Caco-2 (cell line): ENCODE results near the gene SYP. TPM values are rescaled to one million over a fixed set of nuclear protein-coding genes. Genes with fewer than 3 reads are reported as not detected.

Experiments used
- Bru-seq: library from RNA; stranded (reverse); fragments of 400-500 nt; gene quantifications from one replicate; lab custom pipeline; 2021; lab: Mats Ljungman, UMichigan
- BruChase-seq, 2 experiments: library from RNA; stranded (reverse); fragments of 400-500 nt; gene quantifications; one replicate each; lab custom pipeline; 2021; lab: Mats Ljungman, UMichigan
- BruUV-seq: library from RNA; stranded (reverse); fragments of 400-500 nt; replicated peaks from 2 replicates; lab custom pipeline; 2021; lab: Mats Ljungman, UMichigan
- CTCF ChIA-PET: fragments of 300-600 bp; sonication (Branson Sonifier 250); formaldehyde crosslinking; loops from one replicate; lab custom pipeline; 2022; ENCODE audit warnings: antibody characterized with exemption; lab: Charles Lee
- POLR2A ChIA-PET: fragments of 300-600 bp; sonication (Branson Sonifier 250); formaldehyde crosslinking; loops from one replicate; lab custom pipeline; 2022; ENCODE audit warnings: antibody characterized with exemption; lab: Charles Lee
- DNase-seq, 2 experiments: peaks; one replicate each; pipeline versions ENCODE4 v3.0.0 to v3.0.0-alpha.2; 2020 to 2022
- H3K27me3 ChIP-seq: replicated peaks from 2 replicates; pipeline ENCODE4 v1.6.0; 2011; ENCODE audit warnings: low read length; ENCODE audit not compliant: control insufficient read depth, insufficient read depth
- H3K36me3 ChIP-seq: 2 replicates; pipeline ENCODE4 v1.5.1; 2011; ENCODE audit warnings: low read length; ENCODE audit not compliant: control insufficient read depth, insufficient read depth
- H3K4me1 ChIP-seq: fragments of 250-450 bp; sonication (Bioruptor Pico); 2 replicates; pipeline ENCODE4 v1.5.1; 2020; ENCODE audit warnings: mild to moderate bottlenecking
- H3K4me3 ChIP-seq: 2 replicates; pipeline ENCODE4 v1.5.1; 2011; ENCODE audit warnings: low read depth, mild to moderate bottlenecking, control low read depth, low read length
- H3K9me3 ChIP-seq: fragments of 250-450 bp; sonication (Bioruptor Pico); 2 replicates; pipeline ENCODE4 v1.5.1; 2020; ENCODE audit warnings: mild to moderate bottlenecking, moderate library complexity
- H3K27ac Mint-ChIP-seq: one replicate; pipeline ENCODE4 v1.8.0; 2022; ENCODE audit warnings: mixed read lengths; ENCODE audit not compliant: unreplicated experiment
- H3K27me3 Mint-ChIP-seq: one replicate; pipeline ENCODE4 v1.8.0; 2022; ENCODE audit warnings: mixed read lengths; ENCODE audit not compliant: insufficient read depth, unreplicated experiment
- H3K36me3 Mint-ChIP-seq: one replicate; pipeline ENCODE4 v1.8.0; 2022; ENCODE audit warnings: mild to moderate bottlenecking, mixed read lengths; ENCODE audit not compliant: insufficient read depth, unreplicated experiment
- H3K4me1 Mint-ChIP-seq: one replicate; pipeline ENCODE4 v1.8.0; 2022; ENCODE audit warnings: low read depth, mixed read lengths; ENCODE audit not compliant: unreplicated experiment
- H3K4me3 Mint-ChIP-seq: one replicate; pipeline ENCODE4 v1.8.0; 2022; ENCODE audit warnings: mild to moderate bottlenecking, moderate library complexity, mixed read lengths; ENCODE audit not compliant: unreplicated experiment
- H3K9me3 Mint-ChIP-seq: one replicate; pipeline ENCODE4 v1.8.0; 2022; ENCODE audit warnings: mixed read lengths; ENCODE audit not compliant: unreplicated experiment
- CTCF ChIP-seq, 2 experiments: fragments of 200-600 bp in 1 of 2; IDR thresholded peaks; 1 replicate in 1 of 2; 2 replicates in 1 of 2; pipeline versions ENCODE4 v1.5.1 to v1.8.0; 2011 to 2022; ENCODE audit warnings: antibody characterized with exemption in 1 of 2, control low read depth in 1 of 2, inconsistent platforms in 1 of 2, low read depth in 1 of 2, low read length in 1 of 2, mild to moderate bottlenecking in 1 of 2, moderate library complexity in 1 of 2; ENCODE audit not compliant: insufficient read depth in 1 of 2, severe bottlenecking in 1 of 2, unreplicated experiment in 1 of 2
- intact Hi-C: fragments of 100-400 bp; cut with micrococcal nuclease; formaldehyde crosslinking; loops from one replicate; pipeline ENCODE4 v1.10.0; 2022; ENCODE audit not compliant: unreplicated experiment
- long read RNA-seq: library from polyadenylated mRNA; stranded (forward); transcript quantifications from one replicate; pipeline ENCODE4 v2.0.0, GENCODE V29; 2022
- total RNA-seq: library from RNA; stranded (reverse); gene quantifications from 2 replicates; pipeline ENCODE4 v1.2.3, GENCODE V29; 2022

Gene SYP
- total RNA-seq: 18.3 and 23.3 TPM in 2 replicates
- percentile 61 among the genes with signal in this experiment for Bru-seq, nascent RNA
- BruChase-seq, experiment 1, labeled RNA remaining after a 2-hour chase: percentile 60 among the genes with signal in this experiment
- BruChase-seq, experiment 2, labeled RNA remaining after a 6-hour chase: percentile 69 among the genes with signal in this experiment
- long read RNA-seq, transcript SYP-201 (7 exons, 2,498 nt): major isoform, 5 of 19 reads
- long read RNA-seq, partial matches to known transcripts: 4 of 19 reads
- long read RNA-seq, other reads (novel, unspliced or antisense): 8 of 19 reads

GRCh38 chrX:49199906-49200771, at the start of gene SYP:
Gene SYP, minus strand, starts transcription at chrX:49200193. Its CDS starts 7 bp downstream, at chrX:49200186.
- no peaks in the 10 kb centered on the region for H3K9me3 ChIP-seq
- ChIA-PET POLR2A (interaction anchor here (1.0 kb wide), 1 partner anchor 9 kb away, joined by 5 read pairs; no protein-coding TSS in a partner anchor), CTCF (no interaction called here)
- Mint-ChIP-seq H3K36me3 (peaks cover 20% of the 10 kb centered on the region), H3K4me1 (peaks cover 18% of the 10 kb centered on the region), H3K4me3 (peak within 1 kb of the TSS; percentile 54), H3K9me3 (no peaks in the 10 kb centered on the region), H3K27me3 (no peaks in the 10 kb centered on the region), H3K27ac (peak within 1 kb of the TSS; percentile 26)
- no peaks in the 10 kb centered on the region for H3K27me3 ChIP-seq
- no peaks in the 10 kb centered on the region for H3K36me3 ChIP-seq
- no peak for TF ChIP-seq CTCF (IDR thresholded peaks at IDR 0.05; ENCODE audit: insufficient read depth in 1 of 2, low read depth in 1 of 2, low read length in 1 of 2, severe bottlenecking in 1 of 2, unreplicated experiment in 1 of 2)
- intact Hi-C loops: loop anchor here (2.0 to 10.0 kb wide), 2 partner anchors 69 to 635 kb away; partner anchors contain the start of gene PPP1R3F
- peak; percentile 90 to 92 for DNase-seq
- peaks cover 16% of the 10 kb centered on the region; the same call in 1 of the 2 replicates for H3K4me1 ChIP-seq
- BruUV-seq: TSS peak; percentile 99
- peak within 1 kb of the TSS; percentile 52 for H3K4me3 ChIP-seq

- no peak for DNase-seq
- H3K4me3 ChIP-seq: no peak overlapping the region
- no peak for TF ChIP-seq CTCF (IDR thresholded peaks at IDR 0.05; ENCODE audit: insufficient read depth in 1 of 2, low read depth in 1 of 2, low read length in 1 of 2, severe bottlenecking in 1 of 2, unreplicated experiment in 1 of 2)
- H3K27me3 ChIP-seq: no peaks in the 10 kb centered on the region
- H3K9me3 ChIP-seq: no peaks in the 10 kb centered on the region
- H3K4me1 ChIP-seq: no peaks in the 10 kb centered on the region
- Mint-ChIP-seq H3K27ac (no peak overlapping the region), H3K36me3 (peaks cover 10% of the 10 kb centered on the region), H3K9me3 (no peaks in the 10 kb centered on the region), H3K4me3 (no peak overlapping the region), H3K4me1 (no peaks in the 10 kb centered on the region), H3K27me3 (no peaks in the 10 kb centered on the region)
- no TSS peak for BruUV-seq
- ChIA-PET POLR2A (interaction anchor here (0.5 to 1.2 kb wide), 2 partner anchors 9 to 19 kb away, joined by 3 to 4 read pairs; no protein-coding TSS in a partner anchor), CTCF (no interaction called here)
- H3K36me3 ChIP-seq: no peaks in the 10 kb centered on the region
- intact Hi-C loops: no loop called here
These were observed 49.6 kb upstream of the SYP start for GRCh38 chrX:49249616-49250015.

- H3K9me3 Mint-ChIP-seq: no peaks in the 10 kb centered on the region
These were observed 49.1 kb upstream of the SYP start for GRCh38 chrX:49249071-49249470.

More at GRCh38 chrX:49249071-49249470, 49.1 kb upstream of the SYP start:
- H3K27me3 Mint-ChIP-seq: no peaks in the 10 kb centered on the region
- Histone ChIP-seq H3K27me3 (no peaks in the 10 kb centered on the region), H3K4me3 (no peak overlapping the region), H3K4me1 (no peaks in the 10 kb centered on the region), H3K9me3 (no peaks in the 10 kb centered on the region), H3K36me3 (no peaks in the 10 kb centered on the region)
- POLR2A ChIA-PET: interaction anchor here (0.5 kb wide), 1 partner anchor 9 kb away, joined by 3 read pairs; no protein-coding TSS in a partner anchor
- TF ChIP-seq CTCF (IDR thresholded peaks at IDR 0.05; ENCODE audit: insufficient read depth in 1 of 2, low read depth in 1 of 2, low read length in 1 of 2, severe bottlenecking in 1 of 2, unreplicated experiment in 1 of 2): no peak
- CTCF ChIA-PET: interaction anchor here (0.6 kb wide), 1 partner anchor 666 kb away, joined by 4 read pairs; no protein-coding TSS in a partner anchor
- BruUV-seq: no TSS peak
- no peak for DNase-seq
- intact Hi-C loops: no loop called here
- no peaks in the 10 kb centered on the region for H3K4me1 Mint-ChIP-seq
- no peak overlapping the region for H3K27ac Mint-ChIP-seq
- H3K4me3 Mint-ChIP-seq: no peak overlapping the region
- H3K36me3 Mint-ChIP-seq: peaks cover 10% of the 10 kb centered on the region
